Measurements from ENCODE around the gene KICS2. TPM values are rescaled to one million over a fixed set of nuclear protein-coding genes. Genes with fewer than 3 reads are reported as not detected.

The KICS2 gene
- total RNA-seq, 1 donor from 2014 or later = 5.4 TPM

DNA sequence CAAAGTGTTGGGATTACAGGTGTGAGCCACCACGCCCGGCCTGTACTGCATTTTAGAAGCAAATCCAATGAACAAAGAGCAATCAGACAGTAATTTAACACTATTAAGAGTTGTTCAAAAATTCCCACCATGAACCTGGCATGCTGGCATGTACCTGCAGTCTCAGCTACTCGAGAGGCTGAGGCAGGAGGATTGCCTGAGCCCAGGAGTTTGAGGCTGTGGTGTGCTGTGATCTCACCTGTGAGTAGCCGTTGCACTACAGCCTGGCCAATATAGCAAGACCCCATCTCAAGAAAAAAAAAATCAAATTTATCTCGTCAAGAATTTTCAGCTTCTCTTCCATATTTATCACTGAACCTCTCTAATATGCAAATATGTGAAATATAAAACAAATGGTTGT lies 39.7 kb upstream of the KICS2 start:
- DNase-seq (no peak), ATAC-seq (no peak)
- Histone ChIP-seq H3K4me3 (no peak overlapping the region), H3K36me3 (no peaks in the 10 kb centered on the region), H3K27me3 (no peaks in the 10 kb centered on the region), H3K4me1 (no peaks in the 10 kb centered on the region), H3K9me3 (no peaks in the 10 kb centered on the region), H3K27ac (no peak overlapping the region)
- intact Hi-C loops (cut with DNase I) = no loop called here
- no peak for TF ChIP-seq CTCF (IDR thresholded peaks at IDR 0.05)

DNA sequence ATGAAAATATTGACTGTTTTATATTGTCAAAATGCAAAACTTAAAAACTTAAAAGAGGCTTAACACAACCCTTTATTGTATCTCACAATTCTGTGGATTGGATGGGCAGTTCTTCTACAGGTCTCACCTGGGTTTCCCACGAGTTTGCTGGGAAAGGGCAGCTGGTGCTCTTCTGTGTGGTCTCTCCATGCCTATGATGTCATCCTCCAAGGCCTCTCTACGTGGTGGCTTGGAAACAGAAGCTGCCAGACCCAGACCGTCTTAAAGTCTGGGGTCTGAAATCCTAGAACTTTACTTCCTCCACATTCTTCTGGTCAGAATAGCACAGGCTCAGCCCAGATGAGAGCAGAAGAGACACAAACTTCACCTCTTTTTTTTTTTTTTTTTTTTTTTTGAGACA lies 36.5 kb upstream of the KICS2 start:
- Histone ChIP-seq H3K27ac (no peak overlapping the region), H3K27me3 (no peaks in the 10 kb centered on the region), H3K9me3 (no peaks in the 10 kb centered on the region), H3K4me1 (no peaks in the 10 kb centered on the region), H3K36me3 (no peaks in the 10 kb centered on the region), H3K4me3 (no peak overlapping the region)
- no peak for DNase-seq
- intact Hi-C loops (cut with DNase I) = loop anchor here (5.0 kb wide), 1 partner anchor 421 kb away; no protein-coding TSS in a partner anchor
- TF ChIP-seq CTCF (IDR thresholded peaks at IDR 0.05) = no peak
- no peak for ATAC-seq

DNA sequence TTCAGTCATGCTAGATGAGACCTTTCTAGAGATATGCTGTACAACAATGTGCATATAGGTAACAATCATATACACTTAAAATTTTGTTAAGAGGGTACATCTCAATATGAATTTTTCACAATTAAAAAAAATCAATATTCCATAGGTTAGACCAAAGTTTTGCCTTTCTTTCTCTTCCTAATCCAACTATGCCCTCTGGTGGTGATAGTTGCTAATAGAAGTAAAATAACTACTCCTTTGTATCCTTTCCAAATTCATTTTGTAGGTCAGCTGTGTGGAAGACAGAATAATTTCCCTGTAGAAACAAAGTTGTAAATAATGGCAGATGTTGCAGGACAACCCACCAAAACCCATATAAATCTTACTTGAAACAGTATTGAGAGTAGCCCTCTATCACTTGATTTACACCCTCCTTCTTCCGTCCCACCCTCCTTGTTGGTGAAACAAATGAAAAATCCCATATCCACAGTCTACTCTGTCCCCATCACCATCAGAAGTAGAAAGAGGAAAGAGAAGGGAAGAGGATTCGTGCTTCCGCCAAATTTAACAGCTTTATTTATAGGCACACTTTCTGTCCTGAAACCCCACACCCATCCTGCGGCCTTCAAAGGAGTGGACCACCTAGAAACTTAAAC lies 34.2 kb upstream of the KICS2 start:
- no peak overlapping the region for H3K4me3 ChIP-seq
- no peak for DNase-seq
- intact Hi-C loops (cut with DNase I) = loop anchor here (5.0 kb wide), 1 partner anchor 419 kb away; no protein-coding TSS in a partner anchor
- H3K36me3 ChIP-seq = no peaks in the 10 kb centered on the region
- ATAC-seq = peak; percentile 64
- H3K9me3 ChIP-seq = no peaks in the 10 kb centered on the region
- H3K27me3 ChIP-seq = no peaks in the 10 kb centered on the region
- H3K27ac ChIP-seq = no peak overlapping the region
- H3K4me1 ChIP-seq = peaks cover 5% of the 10 kb centered on the region
- peak; percentile 83 for TF ChIP-seq CTCF (IDR thresholded peaks at IDR 0.05)

- H3K4me1 ChIP-seq = peaks cover 5% of the 10 kb centered on the region
- no peak overlapping the region for H3K27ac ChIP-seq
- no peaks in the 10 kb centered on the region for H3K9me3 ChIP-seq
- no peak overlapping the region for H3K4me3 ChIP-seq
- DNase-seq = no peak
- no peak for TF ChIP-seq CTCF (IDR thresholded peaks at IDR 0.05)
- intact Hi-C loops (cut with DNase I) = loop anchor here (5.0 kb wide), 1 partner anchor 418 kb away; no protein-coding TSS in a partner anchor
- no peaks in the 10 kb centered on the region for H3K36me3 ChIP-seq
- no peak for ATAC-seq
- no peaks in the 10 kb centered on the region for H3K27me3 ChIP-seq
Measured at GRCh38 chr12:64255249-64255648, 33.2 kb upstream of the KICS2 start.

DNA sequence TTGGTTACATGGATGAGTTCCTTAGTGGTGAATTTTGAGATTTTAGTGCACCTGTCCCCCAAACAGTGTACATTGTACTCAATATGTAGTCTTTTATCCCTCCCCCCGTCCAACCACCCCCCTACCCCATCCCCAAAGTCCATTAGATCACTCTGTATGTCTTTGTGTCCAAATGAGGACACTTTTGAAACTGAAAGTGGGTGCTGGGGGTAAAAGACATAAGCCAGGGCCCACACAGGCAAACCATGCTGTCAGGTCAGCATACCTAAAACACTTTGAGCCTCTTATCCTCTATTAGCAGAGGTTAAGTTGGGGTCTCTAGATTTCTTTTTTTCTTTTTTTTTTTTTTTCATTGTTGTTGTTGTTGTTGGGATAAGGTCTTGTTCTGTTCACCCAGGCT lies 31.3 kb upstream of the KICS2 start:
- DNase-seq (no peak), ATAC-seq (no peak)
- H3K4me1 ChIP-seq = peaks cover 5% of the 10 kb centered on the region
- H3K36me3 ChIP-seq = no peaks in the 10 kb centered on the region
- H3K4me3 ChIP-seq = no peak overlapping the region
- no peaks in the 10 kb centered on the region for H3K9me3 ChIP-seq
- intact Hi-C loops (cut with DNase I) = no loop called here
- H3K27ac ChIP-seq = peak overlapping the region; percentile 69
- H3K27me3 ChIP-seq = no peaks in the 10 kb centered on the region
- no peak for TF ChIP-seq CTCF (IDR thresholded peaks at IDR 0.05)

- DNase-seq = no peak
- intact Hi-C loops (cut with DNase I) = no loop called here
- ATAC-seq = no peak
- Histone ChIP-seq H3K27me3 (no peaks in the 10 kb centered on the region), H3K4me1 (peaks cover 5% of the 10 kb centered on the region), H3K36me3 (no peaks in the 10 kb centered on the region), H3K27ac (peak overlapping the region; percentile 69), H3K9me3 (no peaks in the 10 kb centered on the region), H3K4me3 (no peak overlapping the region)
- no peak for TF ChIP-seq CTCF (IDR thresholded peaks at IDR 0.05)
Measured at GRCh38 chr12:64252681-64253080, 30.6 kb upstream of the KICS2 start.

Measured in upper lobe of right lung (tissue), 1 donor.